CD4-positive, alpha-beta T cell (primary cell): ENCODE data around the gene DYNC2LI1. TPM values are rescaled to one million over a fixed set of nuclear protein-coding genes. Genes with fewer than 3 reads are reported as not detected.

ENCODE experiments used
- ATAC-seq: fragments of 200-7000 bp; cut with Tn5 transposase; one replicate; pipeline ENCODE4 v1.10.0; 2022; ENCODE audit warnings: mild to moderate bottlenecking; ENCODE audit not compliant: poor library complexity
- CTCF ChIA-PET: fragments of 350-600 bp; sonication (Branson Sonifier 250); formaldehyde crosslinking; loops from one replicate; lab custom pipeline; 2021; ENCODE audit warnings: antibody characterized with exemption, inconsistent platforms; lab: Charles Lee
- POLR2A ChIA-PET: fragments of 350-600 bp; sonication (Branson Sonifier 250); formaldehyde crosslinking; loops from one replicate; lab custom pipeline; 2021; ENCODE audit warnings: antibody characterized with exemption, inconsistent platforms; lab: Charles Lee
- DNase-seq, 14 experiments: peaks; one replicate each; pipeline ENCODE4 v3.0.0-alpha.2; 2013 to 2020; ENCODE audit warnings: mixed read lengths in 2 of 14
- H3K27ac ChIP-seq, 2 donors: one replicate each; pipeline versions ENCODE4 v1.5.1 to v1.7.0; 2013; ENCODE audit warnings: low read length in 2 of 2, low read depth in 1 of 2, mild to moderate bottlenecking in 1 of 2
- H3K27me3 ChIP-seq, 2 experiments: 1 replicate in 1 of 2; 2 replicates in 1 of 2; pipeline versions ENCODE4 v1.6.1 to v1.7.0; 2013; ENCODE audit warnings: low read length in 2 of 2, control low read depth in 1 of 2, mild to moderate bottlenecking in 1 of 2, moderate library complexity in 1 of 2; ENCODE audit not compliant: insufficient read depth in 2 of 2, control insufficient read depth in 1 of 2
- H3K36me3 ChIP-seq: one replicate; pipeline ENCODE4 v1.6.1; 2013; ENCODE audit warnings: low read length, control low read depth; ENCODE audit not compliant: insufficient read depth
- H3K4me1 ChIP-seq: one replicate; pipeline ENCODE4 v1.6.1; 2013; ENCODE audit warnings: low read length, control low read depth; ENCODE audit not compliant: insufficient read depth
- H3K4me3 ChIP-seq: one replicate; pipeline ENCODE4 v1.5.1; 2013; ENCODE audit warnings: mild to moderate bottlenecking, low read length, moderate library complexity
- H3K9me3 ChIP-seq, 2 experiments: 1 replicate in 1 of 2; 2 replicates in 1 of 2; pipeline versions ENCODE4 v1.6.1 to v1.7.0; 2013; ENCODE audit warnings: low read length in 2 of 2, mild to moderate bottlenecking in 2 of 2, control low read depth in 1 of 2, moderate library complexity in 1 of 2; ENCODE audit not compliant: control insufficient read depth in 1 of 2, insufficient read depth in 1 of 2
- H3K27ac Mint-ChIP-seq: one replicate; pipeline ENCODE4 v1.8.0; 2020; ENCODE audit warnings: mixed read lengths
- H3K27me3 Mint-ChIP-seq: one replicate; pipeline ENCODE4 v1.8.0; 2021; ENCODE audit warnings: mixed read lengths
- H3K36me3 Mint-ChIP-seq: one replicate; pipeline ENCODE4 v1.8.0; 2021; ENCODE audit warnings: low read depth, mixed read lengths
- H3K4me1 Mint-ChIP-seq: one replicate; pipeline ENCODE4 v1.8.0; 2021; ENCODE audit warnings: low read depth, mixed read lengths
- H3K4me3 Mint-ChIP-seq: one replicate; pipeline ENCODE4 v1.8.0; 2020; ENCODE audit warnings: mild to moderate bottlenecking, mixed read lengths
- H3K9me3 Mint-ChIP-seq: one replicate; pipeline ENCODE4 v1.8.0; 2020; ENCODE audit warnings: mixed read lengths
- CTCF ChIP-seq: fragments of 200-600 bp; IDR thresholded peaks from one replicate; pipeline ENCODE4 v1.8.0; 2022; ENCODE audit warnings: antibody characterized with exemption, mild to moderate bottlenecking
- intact Hi-C, 2 experiments: fragments of 100-400 bp; cut with DNase I in 1 of 2; cut with micrococcal nuclease in 1 of 2; formaldehyde crosslinking; loops; one replicate each; pipeline versions ENCODE4 v1.15.1 to v1.9.0; 2023 to 2025; cut with DNase I, micrococcal nuclease
- total RNA-seq, 174 experiments: library from RNA in 2 of 174; stranded (reverse) in 2 of 174; gene quantifications; one replicate each; pipeline ENCODE4 v1.2.3 and lab custom pipeline; 2021 to 2026

Gene DYNC2LI1
- total RNA-seq, 2 experiments from 2014 or later: 2.1 to 2.2 TPM

GRCh38 chr2:43736637-43737036 lies 37.2 kb upstream of the DYNC2LI1 start:
- no peak for ATAC-seq
- intact Hi-C loops: no loop called here
- ChIA-PET CTCF (no interaction called here), POLR2A (no interaction called here)
- H3K9me3 ChIP-seq: no peaks in the 10 kb centered on the region
- no peaks in the 10 kb centered on the region for H3K36me3 ChIP-seq
- Mint-ChIP-seq H3K36me3 (no peaks in the 10 kb centered on the region), H3K27ac (no peak overlapping the region), H3K4me1 (no peaks in the 10 kb centered on the region), H3K27me3 (peaks cover 13% of the 10 kb centered on the region), H3K9me3 (no peaks in the 10 kb centered on the region), H3K4me3 (no peak overlapping the region)
- no peak for TF ChIP-seq CTCF
- H3K4me3 ChIP-seq: no peak overlapping the region
- no peak for DNase-seq
- no peak overlapping the region for H3K27ac ChIP-seq
- H3K4me1 ChIP-seq: no peaks in the 10 kb centered on the region
- no peaks in the 10 kb centered on the region for H3K27me3 ChIP-seq

- no peak for DNase-seq
- Mint-ChIP-seq H3K27ac (no peak overlapping the region), H3K36me3 (no peaks in the 10 kb centered on the region), H3K4me1 (no peaks in the 10 kb centered on the region), H3K4me3 (no peak overlapping the region), H3K27me3 (peaks cover 13% of the 10 kb centered on the region), H3K9me3 (no peaks in the 10 kb centered on the region)
- ChIA-PET POLR2A (no interaction called here), CTCF (no interaction called here)
- Histone ChIP-seq H3K9me3 (no peaks in the 10 kb centered on the region), H3K27me3 (no peaks in the 10 kb centered on the region), H3K4me1 (no peaks in the 10 kb centered on the region), H3K27ac (no peak overlapping the region), H3K4me3 (no peak overlapping the region), H3K36me3 (no peaks in the 10 kb centered on the region)
- no peak for TF ChIP-seq CTCF
- intact Hi-C loops: no loop called here
- ATAC-seq: no peak
These were observed 36.6 kb upstream of the DYNC2LI1 start for GRCh38 chr2:43737097-43737854.

DNA sequence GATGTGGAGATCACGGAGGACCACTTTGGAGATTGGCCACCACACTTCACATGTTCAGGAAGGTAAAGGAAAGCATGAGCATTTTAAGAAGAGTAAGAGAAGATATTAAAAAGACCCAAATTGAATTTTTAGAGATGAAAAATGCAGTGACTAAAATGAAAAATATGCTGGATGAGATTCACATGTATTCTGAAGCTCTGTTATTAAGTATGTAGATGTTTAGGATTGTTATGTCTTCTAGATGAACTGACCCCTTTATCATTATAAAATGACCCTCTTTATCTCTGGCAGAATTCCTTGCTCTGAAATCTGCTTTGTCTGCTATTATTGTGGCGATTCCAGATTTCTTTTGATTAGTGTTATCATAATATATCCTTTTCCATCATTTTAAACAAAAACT lies 36.0 kb upstream of the DYNC2LI1 start:
- Mint-ChIP-seq H3K4me3 (no peak overlapping the region), H3K36me3 (no peaks in the 10 kb centered on the region), H3K27ac (no peak overlapping the region), H3K4me1 (no peaks in the 10 kb centered on the region), H3K27me3 (peaks cover 13% of the 10 kb centered on the region), H3K9me3 (no peaks in the 10 kb centered on the region)
- Histone ChIP-seq H3K9me3 (no peaks in the 10 kb centered on the region), H3K4me1 (no peaks in the 10 kb centered on the region), H3K27me3 (no peaks in the 10 kb centered on the region), H3K27ac (no peak overlapping the region), H3K36me3 (no peaks in the 10 kb centered on the region), H3K4me3 (no peak overlapping the region)
- no peak for ATAC-seq
- ChIA-PET CTCF (no interaction called here), POLR2A (no interaction called here)
- no peak for DNase-seq
- TF ChIP-seq CTCF: no peak
- intact Hi-C loops: no loop called here
